HepG2 (cell line): ENCODE measurements around the gene DGKG. TPM values are rescaled to one million over a fixed set of nuclear protein-coding genes. Genes with fewer than 3 reads are reported as not detected.

Experiments
- ATAC-seq: fragments of 200-7000 bp; cut with Tn5 transposase; 3 replicates; pipeline ENCODE4 v1.9.1; 2020; ENCODE audit warnings: mild to moderate bottlenecking, moderate library complexity
- BruUV-seq: library from RNA; stranded (reverse); fragments of 400-500 nt; replicated peaks from 2 replicates; lab custom pipeline; 2021; lab: Mats Ljungman, UMichigan
- CTCF ChIA-PET: fragments of 300-600 bp; formaldehyde crosslinking; extraction: SDS; loops from one replicate; lab custom pipeline; 2021; ENCODE audit warnings: low total read pairs, inconsistent platforms, low intra/inter-chr PET ratio; lab: Yijun Ruan, JAX
- POLR2A ChIA-PET: fragments of 350-600 bp; sonication (Branson Sonifier 250); formaldehyde crosslinking; loops from one replicate; lab custom pipeline; 2020; ENCODE audit warnings: antibody characterized with exemption, inconsistent platforms; lab: Yijun Ruan, JAX
- DNase-seq: peaks from one replicate; pipeline ENCODE4 v3.0.0-alpha.2; 2015; ENCODE audit warnings: low spot score
- FAIRE-seq: peaks from 3 replicates; lab custom pipeline; 2011; peaks lifted over from hg19 to GRCh38; lab: Jason Lieb, UNC
- H2AFZ ChIP-seq: one replicate; pipeline ENCODE4 v1.6.1; 2011; ENCODE audit warnings: low read length, inconsistent platforms
- H3K27ac ChIP-seq: fragments of 300-600 bp; 3 replicates; pipeline ENCODE4 v1.8.0; 2011; ENCODE audit warnings: mixed run types, mild to moderate bottlenecking, mixed read lengths, low read length, inconsistent platforms; ENCODE audit not compliant: insufficient read depth; ENCODE audit errors: extremely low read length
- H3K27me3 ChIP-seq, 2 experiments: fragments of 200-600 bp in 1 of 2; 2 replicates in 1 of 2; 3 replicates in 1 of 2; pipeline versions ENCODE4 v1.6.0 to v1.8.0; 2011; ENCODE audit warnings: low read length in 2 of 2, mild to moderate bottlenecking in 2 of 2, moderate library complexity in 2 of 2, inconsistent platforms in 1 of 2; ENCODE audit not compliant: insufficient read depth in 2 of 2, control insufficient read depth in 1 of 2
- H3K36me3 ChIP-seq, 2 experiments: fragments of 200-600 bp in 1 of 2; replicated peaks in 1 of 2; 2 replicates in 1 of 2; 3 replicates in 1 of 2; pipeline versions ENCODE4 v1.5.1 to v1.8.0; 2011; ENCODE audit warnings: low read length in 2 of 2, inconsistent platforms in 1 of 2; ENCODE audit not compliant: insufficient read depth in 2 of 2, control insufficient read depth in 1 of 2
- H3K4me1 ChIP-seq: 2 replicates; pipeline ENCODE4 v1.5.1; 2012; ENCODE audit warnings: low read length, inconsistent platforms; ENCODE audit not compliant: insufficient read depth
- H3K4me2 ChIP-seq: 2 replicates; pipeline ENCODE4 v1.6.0; 2011; ENCODE audit warnings: low read depth, low read length, inconsistent platforms
- H3K4me3 ChIP-seq, 3 experiments: fragments of 200-600 bp in 1 of 3; sonication (generic), shearing (Covaris generic) in 1 of 3; replicated peaks in 1 of 3; 2 replicates each; pipeline ENCODE4 v1.5.1; 2011 to 2016; ENCODE audit warnings: low read length in 3 of 3, inconsistent platforms in 2 of 3, low read depth in 2 of 3, mild to moderate bottlenecking in 2 of 3, control low read depth in 1 of 3, mixed read lengths in 1 of 3; ENCODE audit not compliant: insufficient read depth in 1 of 3
- H3K79me2 ChIP-seq: one replicate; pipeline ENCODE4 v1.6.1; 2011; ENCODE audit warnings: low read length, inconsistent platforms; ENCODE audit not compliant: insufficient read depth
- H3K9ac ChIP-seq: 2 replicates; pipeline ENCODE4 v1.6.0; 2011; ENCODE audit warnings: mild to moderate bottlenecking, low read depth, low read length, inconsistent platforms; ENCODE audit not compliant: insufficient read depth
- H3K9me3 ChIP-seq: 2 replicates; pipeline ENCODE4 v1.5.1; 2012; ENCODE audit warnings: mild to moderate bottlenecking, low read length
- H4K20me1 ChIP-seq: 2 replicates; pipeline ENCODE4 v1.6.0; 2011; ENCODE audit warnings: inconsistent platforms, mild to moderate bottlenecking, low read length, moderate library complexity; ENCODE audit not compliant: insufficient read depth
- BORCS8-MEF2B ChIP-seq: sonication (generic); formaldehyde crosslinking; IDR thresholded peaks from 2 replicates; pipeline ENCODE4 v1.8.0; 2022; ENCODE audit warnings: mild to moderate bottlenecking, missing genetic modification reagents
- DPF2 ChIP-seq: sonication (generic); formaldehyde crosslinking; IDR thresholded peaks from 2 replicates; pipeline ENCODE4 v1.4.0; 2020; ENCODE audit warnings: mild to moderate bottlenecking, low read depth, missing genetic modification reagents, borderline replicate concordance
- HNF4A ChIP-seq: sonication (generic); formaldehyde crosslinking; IDR thresholded peaks from 2 replicates; pipeline ENCODE4 v1.4.0; 2020; ENCODE audit warnings: missing genetic modification reagents
- RBFOX2 ChIP-seq: fragments of 200-400 bp; formaldehyde crosslinking; IDR thresholded peaks from 2 replicates; pipeline ENCODE4 v1.6.1; 2017; ENCODE audit warnings: low read depth, mild to moderate bottlenecking, low read length
- SIX4 ChIP-seq: sonication (generic); formaldehyde crosslinking; IDR thresholded peaks from 2 replicates; pipeline ENCODE4 v1.4.0; 2020; ENCODE audit warnings: missing genetic modification reagents
- TGIF2 ChIP-seq: IDR thresholded peaks from 2 replicates; pipeline ENCODE4 v1.6.1; 2016; ENCODE audit warnings: control low read depth, missing compliant biosample characterization
- ZBED4 ChIP-seq: sonication (generic); formaldehyde crosslinking; IDR thresholded peaks from 2 replicates; pipeline ENCODE4 v1.4.0; 2020; ENCODE audit warnings: missing genetic modification reagents, borderline replicate concordance
- ZNF597 ChIP-seq: sonication (generic); formaldehyde crosslinking; IDR thresholded peaks from 2 replicates; pipeline ENCODE4 v1.5.0; 2020; ENCODE audit warnings: missing genetic modification reagents
- WGBS: methylation state at CpG from one replicate; pipeline ENCODE4 v1.1.6; 2017; ENCODE audit warnings: low lambda C conversion rate; 5-methylcytosine and 5-hydroxymethylcytosine counted together
- in situ Hi-C: cut with HindIII; loops from 2 replicates; pipeline ENCODE4 v1.10.0; 2017; ENCODE audit warnings: low pct_unique_long_range_greater_than_20kb; ENCODE audit not compliant: extremely low pct_ligation_motif_present
- intact Hi-C: fragments of 100-400 bp; cut with micrococcal nuclease; formaldehyde crosslinking; loops from one replicate; pipeline ENCODE4 v1.10.0; 2022; ENCODE audit not compliant: unreplicated experiment
- polyA plus RNA-seq, 8 experiments: library from polyadenylated mRNA; depleted of rRNA in 3 of 8; stranded (reverse) in 7 of 8; unstranded in 1 of 8; fragments of >200 nt; fragmentation: Illumina TruSeq in 4 of 8; extraction: Trizol in 4 of 8; gene quantifications; 2 replicates each; pipeline versions ENCODE4 v1.2.1 to v1.2.3, GENCODE V29; 2011 to 2016; ENCODE audit warnings: low read depth in 4 of 8, missing spikeins in 1 of 8, mixed read lengths in 1 of 8; ENCODE audit not compliant: insufficient read depth in 1 of 8
- total RNA-seq, 5 experiments: library from RNA; depleted of rRNA; stranded (reverse); fragments of >200 nt; fragmentation: Illumina TruSeq; extraction: Trizol; gene quantifications; 2 replicates each; pipeline ENCODE4 v1.2.3, GENCODE V29; 2016; ENCODE audit warnings: low read depth in 1 of 5
- TF ChIP-seq, protein P1 (sequence below): sonication (generic); formaldehyde crosslinking; IDR thresholded peaks from 2 replicates; pipeline ENCODE4 v1.4.0; 2020; ENCODE audit warnings: missing genetic modification reagents

DGKG gene
- total and polyA plus RNA-seq, 2 of the 13 experiments (the other 11 are each of a cell fraction or from before 2014, with no cell fraction given), result 3.8 to 6.2 TPM

- Histone ChIP-seq H3K9ac (no peak overlapping the region), H3K4me1 (peaks cover 19% of the 10 kb centered on the region), H4K20me1 (no peaks in the 10 kb centered on the region), H3K79me2 (no peaks in the 10 kb centered on the region), H3K4me2 (no peak overlapping the region), H3K27ac (no peak overlapping the region), H3K4me3 (no peak overlapping the region), H3K36me3 (no peaks in the 10 kb centered on the region), H2AFZ (no peak overlapping the region), H3K9me3 (no peaks in the 10 kb centered on the region), H3K27me3 (0 out of 5 replicates have a peak, but pooled peaks cover 0 to 4% of the 10 kb centered on the region in 2 experiments)
- no peak for DNase-seq
- BruUV-seq, result no TSS peak
- no peak for FAIRE-seq
- POLR2A ChIA-PET, result no interaction called here
- no peak for ATAC-seq
- intact Hi-C loops, result no loop called here
- no peak for TF ChIP-seq SIX4 (CRISPR knock-in tag)
- no peak for TF ChIP-seq RBFOX2
- CTCF ChIA-PET, result no interaction called here
- in situ Hi-C loops, result no loop called here
- WGBS, result 70% methylated on average over 15 of the region's 18 CpGs
These were observed 21.3 kb upstream of the DGKG start for GRCh38 chr3:186383026-186383993.

DNA sequence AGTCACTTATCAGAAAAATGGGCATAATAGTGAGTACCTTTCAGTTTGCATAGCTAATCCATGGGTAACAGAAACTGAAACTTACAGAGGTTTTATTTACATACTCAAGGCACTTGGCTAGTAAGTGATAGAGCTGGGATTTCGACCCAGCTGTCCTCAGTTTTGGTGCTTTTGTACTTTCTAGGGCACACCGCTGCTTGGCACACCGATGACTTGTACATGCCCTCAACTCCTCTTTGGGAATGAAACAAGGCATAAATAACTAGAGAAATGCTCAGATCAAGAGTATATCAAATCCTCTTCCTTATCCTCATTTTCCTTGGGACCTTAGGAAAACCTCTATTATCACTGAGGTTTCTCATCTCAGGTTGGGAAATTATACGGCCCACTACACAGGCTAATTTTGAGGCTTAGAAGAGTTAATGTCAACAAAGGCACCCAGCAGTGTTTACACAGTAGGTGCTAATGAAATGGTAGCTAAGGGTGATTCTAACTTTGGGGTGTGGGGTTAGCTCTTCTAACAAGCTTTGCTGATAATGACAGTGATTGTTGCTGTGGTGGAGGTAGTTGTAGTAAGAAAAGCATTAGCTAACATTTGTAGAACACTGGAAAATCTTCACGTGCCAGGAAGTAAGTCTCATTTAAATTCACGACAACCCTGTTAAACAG lies 20.3 kb upstream of the DGKG start:
- WGBS, result 4% methylated on average over 6 of the region's 6 CpGs
- in situ Hi-C loops (no loop called here), intact Hi-C loops (no loop called here)
- DNase-seq, result no peak
- no peaks in the 10 kb centered on the region for H3K36me3 ChIP-seq
- H3K4me1 ChIP-seq, result peaks cover 19% of the 10 kb centered on the region
- POLR2A ChIA-PET, result no interaction called here
- H3K4me3 ChIP-seq, result no peak overlapping the region
- no peak for ATAC-seq
- H3K9me3 ChIP-seq, result no peaks in the 10 kb centered on the region
- no peak overlapping the region for H3K9ac ChIP-seq
- no peak overlapping the region for H3K27ac ChIP-seq
- CTCF ChIA-PET, result no interaction called here
- H3K4me2 ChIP-seq, result 0 out of 2 replicates have a peak overlapping the region, but pooled peaks have one; percentile 34
- no peak overlapping the region for H2AFZ ChIP-seq
- 0 out of 5 replicates have a peak, but pooled peaks cover 0 to 4% of the 10 kb centered on the region in 2 experiments for H3K27me3 ChIP-seq
- H3K79me2 ChIP-seq, result no peaks in the 10 kb centered on the region
- H4K20me1 ChIP-seq, result no peaks in the 10 kb centered on the region
- no TSS peak for BruUV-seq
- no peak for FAIRE-seq
- TF ChIP-seq BORCS8-MEF2B (CRISPR knock-in tag), result no peak
- no peak for TF ChIP-seq HNF4A (CRISPR knock-in tag)
- TF ChIP-seq, protein P1, sequence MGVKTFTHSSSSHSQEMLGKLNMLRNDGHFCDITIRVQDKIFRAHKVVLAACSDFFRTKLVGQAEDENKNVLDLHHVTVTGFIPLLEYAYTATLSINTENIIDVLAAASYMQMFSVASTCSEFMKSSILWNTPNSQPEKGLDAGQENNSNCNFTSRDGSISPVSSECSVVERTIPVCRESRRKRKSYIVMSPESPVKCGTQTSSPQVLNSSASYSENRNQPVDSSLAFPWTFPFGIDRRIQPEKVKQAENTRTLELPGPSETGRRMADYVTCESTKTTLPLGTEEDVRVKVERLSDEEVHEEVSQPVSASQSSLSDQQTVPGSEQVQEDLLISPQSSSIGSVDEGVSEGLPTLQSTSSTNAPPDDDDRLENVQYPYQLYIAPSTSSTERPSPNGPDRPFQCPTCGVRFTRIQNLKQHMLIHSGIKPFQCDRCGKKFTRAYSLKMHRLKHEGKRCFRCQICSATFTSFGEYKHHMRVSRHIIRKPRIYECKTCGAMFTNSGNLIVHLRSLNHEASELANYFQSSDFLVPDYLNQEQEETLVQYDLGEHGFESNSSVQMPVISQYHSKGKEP (CRISPR knock-in tag), result no peak
- no peak for TF ChIP-seq DPF2
- TF ChIP-seq TGIF2, result no peak
- TF ChIP-seq ZNF597, result no peak
- no peak for TF ChIP-seq ZBED4 (CRISPR knock-in tag)
